Tibial nerve (tissue), 4 donors: ENCODE measurements around the gene UBXN6.

Source experiments
- EP300 ChIP-seq, 2 donors: sonication (generic); formaldehyde crosslinking; IDR thresholded peaks; one replicate each; pipeline ENCODE4 v1.6.1; 2017; ENCODE audit warnings: antibody characterized with exemption in 2 of 2, mild to moderate bottlenecking in 1 of 2
- POLR2A ChIP-seq, 2 donors: fragments of 450-650 bp; IDR thresholded peaks; one replicate each; pipeline ENCODE4 v1.6.1; 2017; ENCODE audit warnings: antibody characterized with exemption in 2 of 2, mild to moderate bottlenecking in 2 of 2, moderate library complexity in 2 of 2
- TF ChIP-seq, protein P1 (sequence below), 5 experiments: fragments of 200-600 bp in 3 of 5; fragments of 450-650 bp in 2 of 5; sonication (generic) in 3 of 5; IDR thresholded peaks; one replicate each; pipeline ENCODE4 v1.5.1; 2016 to 2019; ENCODE audit warnings: antibody characterized with exemption in 5 of 5, mild to moderate bottlenecking in 3 of 5, moderate library complexity in 2 of 5

DNA sequence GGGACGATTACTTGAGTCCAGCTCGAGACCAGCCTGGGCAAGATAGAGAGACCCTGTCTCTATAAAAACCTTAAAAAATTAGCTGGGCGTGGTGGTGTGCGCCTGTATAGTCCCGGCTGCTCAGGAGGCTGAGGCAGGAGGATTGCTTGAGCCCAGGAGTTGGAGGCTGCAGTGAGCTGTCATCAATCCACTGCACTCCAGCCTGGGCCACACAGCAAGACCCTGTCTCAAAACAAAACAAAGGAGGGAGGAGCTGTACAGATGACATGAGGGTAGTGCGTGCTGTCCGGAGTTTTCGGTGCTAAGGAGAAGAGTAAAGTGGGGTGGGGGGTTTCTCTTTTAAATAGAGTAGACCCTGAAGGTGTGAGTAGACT lies 37.1 kb upstream of the UBXN6 start:
- TF ChIP-seq, protein P1, sequence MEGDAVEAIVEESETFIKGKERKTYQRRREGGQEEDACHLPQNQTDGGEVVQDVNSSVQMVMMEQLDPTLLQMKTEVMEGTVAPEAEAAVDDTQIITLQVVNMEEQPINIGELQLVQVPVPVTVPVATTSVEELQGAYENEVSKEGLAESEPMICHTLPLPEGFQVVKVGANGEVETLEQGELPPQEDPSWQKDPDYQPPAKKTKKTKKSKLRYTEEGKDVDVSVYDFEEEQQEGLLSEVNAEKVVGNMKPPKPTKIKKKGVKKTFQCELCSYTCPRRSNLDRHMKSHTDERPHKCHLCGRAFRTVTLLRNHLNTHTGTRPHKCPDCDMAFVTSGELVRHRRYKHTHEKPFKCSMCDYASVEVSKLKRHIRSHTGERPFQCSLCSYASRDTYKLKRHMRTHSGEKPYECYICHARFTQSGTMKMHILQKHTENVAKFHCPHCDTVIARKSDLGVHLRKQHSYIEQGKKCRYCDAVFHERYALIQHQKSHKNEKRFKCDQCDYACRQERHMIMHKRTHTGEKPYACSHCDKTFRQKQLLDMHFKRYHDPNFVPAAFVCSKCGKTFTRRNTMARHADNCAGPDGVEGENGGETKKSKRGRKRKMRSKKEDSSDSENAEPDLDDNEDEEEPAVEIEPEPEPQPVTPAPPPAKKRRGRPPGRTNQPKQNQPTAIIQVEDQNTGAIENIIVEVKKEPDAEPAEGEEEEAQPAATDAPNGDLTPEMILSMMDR (IDR thresholded peaks at IDR 0.05): no peak
- TF ChIP-seq EP300 (IDR thresholded peaks at IDR 0.05) (no peak), POLR2A (IDR thresholded peaks at IDR 0.05) (no peak)
